H1 (cell line): ENCODE measurements around the gene TPO. TPM values are rescaled to one million over a fixed set of nuclear protein-coding genes. Genes with fewer than 3 reads are reported as not detected.

Experiments
- CHD2 ChIP-seq: IDR thresholded peaks from 2 replicates; pipeline ENCODE4 v1.6.1; 2012; ENCODE audit warnings: low read length, improper control_type of control experiment
- E2F6 ChIP-seq: IDR thresholded peaks from 2 replicates; pipeline ENCODE4 v1.6.1; 2012; ENCODE audit warnings: inconsistent platforms
- polyA plus RNA-seq, 7 experiments: library from polyadenylated mRNA; depleted of rRNA in 3 of 7; stranded (reverse) in 5 of 7; unstranded in 2 of 7; fragments of >200 nt in 5 of 7; fragments of 200-250 nt in 2 of 7; gene quantifications; 1 replicate in 5 of 7; 2 replicates in 1 of 7; 4 replicates in 1 of 7; pipeline versions ENCODE4 v1.2.1 to v1.2.3, GENCODE V29; 2011 to 2013; ENCODE audit warnings: missing spikeins in 2 of 7, mixed read lengths in 2 of 7
- total RNA-seq: library from RNA; stranded (reverse); fragmentation: NEBNext Ultra II Directional; extraction: Animal tissue kit (Norgen Biotek cat#: 25700); gene quantifications from 2 replicates; pipeline ENCODE4 v1.2.1, GENCODE V29; 2021

TPO gene
- total and polyA plus RNA-seq, 2 of the 8 experiments (the other 6 are each of a cell fraction or from before 2014, with no cell fraction given): not detected

GRCh38 chr2:1563943-1564891, 151.0 kb downstream of the TPO start (continued):
- no peak for TF ChIP-seq CHD2
- TF ChIP-seq E2F6: no peak
